ENCODE data around the gene ACER3. TPM values are rescaled to one million over a fixed set of nuclear protein-coding genes. Genes with fewer than 3 reads are reported as not detected.

The ACER3 gene
- polyA plus RNA-seq, 3 donors, result 22.9 to 45.4 (median 23.6) TPM

GRCh38 chr11:76995081-76995576 is 134.4 kb downstream of the ACER3 start:
- intact Hi-C loops (cut with micrococcal nuclease), result no loop called here
- Histone ChIP-seq H3K27me3 (ENCODE audit: control insufficient read depth in 2 of 2, insufficient read depth in 2 of 2, low read length in 2 of 2) (no peaks in the 10 kb centered on the region), H4K20me1 (ENCODE audit: insufficient read depth, low read length) (no peaks in the 10 kb centered on the region), H3K4me1 (ENCODE audit: control insufficient read depth in 1 of 2, insufficient read depth in 2 of 2, low read length in 2 of 2) (no peaks in the 10 kb centered on the region), H3K27ac (ENCODE audit: low read depth in 1 of 2, low read length in 2 of 2) (no peak overlapping the region), H3K4me2 (replicated peaks; ENCODE audit: extremely low read depth, low read length, poor library complexity, severe bottlenecking) (no peak overlapping the region), H3K9ac (ENCODE audit: insufficient read depth, low read length, poor library complexity, severe bottlenecking) (no peak overlapping the region), H3K4me3 (replicated peaks in 1 of 3; ENCODE audit: low read depth in 2 of 3, low read length in 3 of 3) (no peak overlapping the region), H3K79me2 (ENCODE audit: insufficient read depth, low read length) (no peaks in the 10 kb centered on the region), H3K36me3 (replicated peaks in 1 of 2; ENCODE audit: control insufficient read depth in 1 of 2, insufficient read depth in 2 of 2, low read length in 2 of 2) (peaks cover 63 to 91% of the 10 kb centered on the region in 2 donors), H3K9me3 (replicated peaks in 1 of 2; ENCODE audit: control insufficient read depth in 1 of 2, insufficient read depth in 1 of 2, low read length in 2 of 2) (no peaks in the 10 kb centered on the region), H2AFZ (ENCODE audit: insufficient read depth, low read depth, low read length, poor library complexity, severe bottlenecking) (no peak overlapping the region)
- TF ChIP-seq, protein P1, sequence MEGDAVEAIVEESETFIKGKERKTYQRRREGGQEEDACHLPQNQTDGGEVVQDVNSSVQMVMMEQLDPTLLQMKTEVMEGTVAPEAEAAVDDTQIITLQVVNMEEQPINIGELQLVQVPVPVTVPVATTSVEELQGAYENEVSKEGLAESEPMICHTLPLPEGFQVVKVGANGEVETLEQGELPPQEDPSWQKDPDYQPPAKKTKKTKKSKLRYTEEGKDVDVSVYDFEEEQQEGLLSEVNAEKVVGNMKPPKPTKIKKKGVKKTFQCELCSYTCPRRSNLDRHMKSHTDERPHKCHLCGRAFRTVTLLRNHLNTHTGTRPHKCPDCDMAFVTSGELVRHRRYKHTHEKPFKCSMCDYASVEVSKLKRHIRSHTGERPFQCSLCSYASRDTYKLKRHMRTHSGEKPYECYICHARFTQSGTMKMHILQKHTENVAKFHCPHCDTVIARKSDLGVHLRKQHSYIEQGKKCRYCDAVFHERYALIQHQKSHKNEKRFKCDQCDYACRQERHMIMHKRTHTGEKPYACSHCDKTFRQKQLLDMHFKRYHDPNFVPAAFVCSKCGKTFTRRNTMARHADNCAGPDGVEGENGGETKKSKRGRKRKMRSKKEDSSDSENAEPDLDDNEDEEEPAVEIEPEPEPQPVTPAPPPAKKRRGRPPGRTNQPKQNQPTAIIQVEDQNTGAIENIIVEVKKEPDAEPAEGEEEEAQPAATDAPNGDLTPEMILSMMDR (IDR thresholded peaks at IDR 0.05), result no peak
- Mint-ChIP-seq H3K36me3 (peaks cover 56 to 65% of the 10 kb centered on the region in 2 donors), H3K4me1 (no peaks in the 10 kb centered on the region), H3K27me3 (ENCODE audit: low read depth in 3 of 3) (no peaks in the 10 kb centered on the region), H3K9me3 (peaks cover 0 to 2% (median 0%) of the 10 kb centered on the region in 7 donors), H3K27ac (no peak overlapping the region), H3K4me3 (no peak overlapping the region)
- DNase-seq, result no peak

GRCh38 chr11:76997512-76997911 is 136.8 kb downstream of the ACER3 start:
- H3K4me2 ChIP-seq (replicated peaks; ENCODE audit: extremely low read depth, low read length, poor library complexity, severe bottlenecking), result no peak overlapping the region
- H3K4me3 ChIP-seq (replicated peaks in 1 of 3; ENCODE audit: low read depth in 2 of 3, low read length in 3 of 3), result no peak overlapping the region
- no peaks in the 10 kb centered on the region for H3K4me1 Mint-ChIP-seq
- H3K27me3 ChIP-seq (ENCODE audit: control insufficient read depth in 2 of 2, insufficient read depth in 2 of 2, low read length in 2 of 2), result no peaks in the 10 kb centered on the region
- peaks cover 56 to 91% of the 10 kb centered on the region in 2 donors for H3K36me3 ChIP-seq (replicated peaks in 1 of 2; ENCODE audit: control insufficient read depth in 1 of 2, insufficient read depth in 2 of 2, low read length in 2 of 2)
- no peak overlapping the region for H3K9ac ChIP-seq (ENCODE audit: insufficient read depth, low read length, poor library complexity, severe bottlenecking)
- H3K4me3 Mint-ChIP-seq, result no peak overlapping the region
- no peaks in the 10 kb centered on the region for H3K9me3 ChIP-seq (replicated peaks in 1 of 2; ENCODE audit: control insufficient read depth in 1 of 2, insufficient read depth in 1 of 2, low read length in 2 of 2)
- TF ChIP-seq, protein P1 (IDR thresholded peaks at IDR 0.05), result no peak
- DNase-seq, result no peak
- no peaks in the 10 kb centered on the region for H3K79me2 ChIP-seq (ENCODE audit: insufficient read depth, low read length)
- peaks cover 0 to 4% (median 0%) of the 10 kb centered on the region in 7 donors for H3K9me3 Mint-ChIP-seq
- H3K27ac Mint-ChIP-seq, result no peak overlapping the region
- peaks cover 58 to 65% of the 10 kb centered on the region in 2 donors for H3K36me3 Mint-ChIP-seq
- H3K27me3 Mint-ChIP-seq (ENCODE audit: low read depth in 3 of 3), result no peaks in the 10 kb centered on the region
- no peak overlapping the region for H3K27ac ChIP-seq (ENCODE audit: low read depth in 1 of 2, low read length in 2 of 2)
- WGBS (ENCODE audit: insufficient coverage), result no CpG with 5 or more reads among the region's 1 CpG
- intact Hi-C loops (cut with micrococcal nuclease), result no loop called here
- no peak overlapping the region for H2AFZ ChIP-seq (ENCODE audit: insufficient read depth, low read depth, low read length, poor library complexity, severe bottlenecking)
- H4K20me1 ChIP-seq (ENCODE audit: insufficient read depth, low read length), result no peaks in the 10 kb centered on the region
- H3K4me1 ChIP-seq (ENCODE audit: control insufficient read depth in 1 of 2, insufficient read depth in 2 of 2, low read length in 2 of 2), result no peaks in the 10 kb centered on the region

Measured in CD14-positive monocyte (primary cell).